Measurements from ENCODE around the gene DRAP1.

DRAP1 gene

DNA sequence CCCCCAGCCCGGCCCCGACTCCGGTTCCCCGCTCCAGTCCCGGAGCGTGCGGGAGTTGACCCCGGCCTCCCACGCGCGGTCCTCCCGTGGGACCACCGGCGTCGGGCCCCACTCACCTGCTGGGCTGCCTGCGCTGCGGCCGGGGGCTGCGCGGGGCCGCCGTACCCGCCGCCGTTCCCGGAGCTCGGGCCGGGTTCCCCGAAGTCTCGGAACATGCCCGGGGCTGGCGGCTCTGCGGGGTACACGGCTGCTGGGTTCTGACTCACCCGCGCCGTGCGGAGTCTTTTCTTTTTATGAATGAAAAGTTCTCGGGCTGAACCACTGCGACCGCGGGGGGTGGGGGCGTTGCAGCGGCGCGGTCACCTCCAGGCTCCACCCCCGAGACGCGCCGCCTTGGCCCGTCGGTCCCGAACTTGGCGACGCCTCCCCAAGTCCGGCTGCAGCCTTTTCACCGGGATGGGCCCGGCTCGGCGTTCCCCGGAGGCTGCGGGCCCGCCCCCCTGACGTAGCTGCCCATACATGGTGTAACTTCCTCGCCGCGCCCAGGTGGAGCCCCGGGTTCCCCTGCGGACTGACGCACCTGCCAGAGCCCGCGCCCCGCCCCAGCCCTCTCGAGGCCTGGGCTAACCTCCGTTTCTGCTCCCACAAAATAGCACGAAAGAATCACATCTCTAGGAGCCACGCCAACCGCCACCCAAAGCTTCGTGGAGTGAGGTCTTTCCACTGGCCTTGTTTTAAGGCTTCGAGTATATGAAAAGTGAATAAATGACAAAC, 18.9 kb upstream of the DRAP1 start, which contains the start of gene FOSL1:
FOSL1 (minus strand) TSS at position 264 of the 774 bp plus-strand sequence; CDS start at position 215, 49 bp downstream.
- DNase-seq (ENCODE audit: low read depth in 1 of 2, low spot score in 1 of 2), result peak; percentile 71 to 93
- Histone ChIP-seq H3K27ac (replicated peaks) (peak within 1 kb of the TSS; percentile 49), H3K27me3 (ENCODE audit: insufficient read depth, poor library complexity, severe bottlenecking) (no peaks in the 10 kb centered on the region), H3K4me3 (replicated peaks; ENCODE audit: insufficient read depth, low read length) (peak within 1 kb of the TSS; percentile 50)
- TF ChIP-seq, protein P1, sequence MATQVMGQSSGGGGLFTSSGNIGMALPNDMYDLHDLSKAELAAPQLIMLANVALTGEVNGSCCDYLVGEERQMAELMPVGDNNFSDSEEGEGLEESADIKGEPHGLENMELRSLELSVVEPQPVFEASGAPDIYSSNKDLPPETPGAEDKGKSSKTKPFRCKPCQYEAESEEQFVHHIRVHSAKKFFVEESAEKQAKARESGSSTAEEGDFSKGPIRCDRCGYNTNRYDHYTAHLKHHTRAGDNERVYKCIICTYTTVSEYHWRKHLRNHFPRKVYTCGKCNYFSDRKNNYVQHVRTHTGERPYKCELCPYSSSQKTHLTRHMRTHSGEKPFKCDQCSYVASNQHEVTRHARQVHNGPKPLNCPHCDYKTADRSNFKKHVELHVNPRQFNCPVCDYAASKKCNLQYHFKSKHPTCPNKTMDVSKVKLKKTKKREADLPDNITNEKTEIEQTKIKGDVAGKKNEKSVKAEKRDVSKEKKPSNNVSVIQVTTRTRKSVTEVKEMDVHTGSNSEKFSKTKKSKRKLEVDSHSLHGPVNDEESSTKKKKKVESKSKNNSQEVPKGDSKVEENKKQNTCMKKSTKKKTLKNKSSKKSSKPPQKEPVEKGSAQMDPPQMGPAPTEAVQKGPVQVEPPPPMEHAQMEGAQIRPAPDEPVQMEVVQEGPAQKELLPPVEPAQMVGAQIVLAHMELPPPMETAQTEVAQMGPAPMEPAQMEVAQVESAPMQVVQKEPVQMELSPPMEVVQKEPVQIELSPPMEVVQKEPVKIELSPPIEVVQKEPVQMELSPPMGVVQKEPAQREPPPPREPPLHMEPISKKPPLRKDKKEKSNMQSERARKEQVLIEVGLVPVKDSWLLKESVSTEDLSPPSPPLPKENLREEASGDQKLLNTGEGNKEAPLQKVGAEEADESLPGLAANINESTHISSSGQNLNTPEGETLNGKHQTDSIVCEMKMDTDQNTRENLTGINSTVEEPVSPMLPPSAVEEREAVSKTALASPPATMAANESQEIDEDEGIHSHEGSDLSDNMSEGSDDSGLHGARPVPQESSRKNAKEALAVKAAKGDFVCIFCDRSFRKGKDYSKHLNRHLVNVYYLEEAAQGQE (IDR thresholded peaks at IDR 0.05; ENCODE audit: insufficient replicate concordance, low read depth), result no peak
- 0 out of 2 replicates have a peak, but pooled peaks have one; percentile 33 for TF ChIP-seq POLR2AphosphoS5 (IDR thresholded peaks at IDR 0.05; ENCODE audit: low read depth)

DNA sequence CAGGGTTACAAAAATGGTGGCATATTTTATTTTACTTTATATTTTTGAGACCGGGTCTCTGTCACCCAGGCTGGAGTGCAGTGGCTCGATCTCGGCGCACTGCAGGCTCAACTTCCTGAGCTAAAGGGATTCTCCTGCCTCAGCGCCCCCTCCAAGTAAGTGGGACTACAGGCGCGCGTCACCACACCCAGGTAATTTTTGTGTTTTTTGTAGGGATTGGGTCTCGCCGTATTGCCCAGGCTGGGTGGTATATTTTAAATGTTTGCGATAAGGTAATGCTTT, 18.4 kb upstream of the DRAP1 start:
- Histone ChIP-seq H3K27ac (replicated peaks) (no peak overlapping the region), H3K27me3 (ENCODE audit: insufficient read depth, poor library complexity, severe bottlenecking) (no peaks in the 10 kb centered on the region), H3K4me3 (replicated peaks; ENCODE audit: insufficient read depth, low read length) (no peak overlapping the region)
- no peak for DNase-seq (ENCODE audit: low read depth in 1 of 2, low spot score in 1 of 2)
- TF ChIP-seq, protein P1 (IDR thresholded peaks at IDR 0.05; ENCODE audit: insufficient replicate concordance, low read depth), result no peak
- no peak for TF ChIP-seq GABPA (IDR thresholded peaks at IDR 0.05; ENCODE audit: low read depth)
- TF ChIP-seq SPI1 (IDR thresholded peaks at IDR 0.05; ENCODE audit: borderline replicate concordance, low read depth), result no peak
- TF ChIP-seq, protein P2, sequence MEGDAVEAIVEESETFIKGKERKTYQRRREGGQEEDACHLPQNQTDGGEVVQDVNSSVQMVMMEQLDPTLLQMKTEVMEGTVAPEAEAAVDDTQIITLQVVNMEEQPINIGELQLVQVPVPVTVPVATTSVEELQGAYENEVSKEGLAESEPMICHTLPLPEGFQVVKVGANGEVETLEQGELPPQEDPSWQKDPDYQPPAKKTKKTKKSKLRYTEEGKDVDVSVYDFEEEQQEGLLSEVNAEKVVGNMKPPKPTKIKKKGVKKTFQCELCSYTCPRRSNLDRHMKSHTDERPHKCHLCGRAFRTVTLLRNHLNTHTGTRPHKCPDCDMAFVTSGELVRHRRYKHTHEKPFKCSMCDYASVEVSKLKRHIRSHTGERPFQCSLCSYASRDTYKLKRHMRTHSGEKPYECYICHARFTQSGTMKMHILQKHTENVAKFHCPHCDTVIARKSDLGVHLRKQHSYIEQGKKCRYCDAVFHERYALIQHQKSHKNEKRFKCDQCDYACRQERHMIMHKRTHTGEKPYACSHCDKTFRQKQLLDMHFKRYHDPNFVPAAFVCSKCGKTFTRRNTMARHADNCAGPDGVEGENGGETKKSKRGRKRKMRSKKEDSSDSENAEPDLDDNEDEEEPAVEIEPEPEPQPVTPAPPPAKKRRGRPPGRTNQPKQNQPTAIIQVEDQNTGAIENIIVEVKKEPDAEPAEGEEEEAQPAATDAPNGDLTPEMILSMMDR (IDR thresholded peaks at IDR 0.05; ENCODE audit: insufficient read depth, low read length), result no peak
- TF ChIP-seq POLR2AphosphoS5 (IDR thresholded peaks at IDR 0.05; ENCODE audit: low read depth), result no peak

DNA sequence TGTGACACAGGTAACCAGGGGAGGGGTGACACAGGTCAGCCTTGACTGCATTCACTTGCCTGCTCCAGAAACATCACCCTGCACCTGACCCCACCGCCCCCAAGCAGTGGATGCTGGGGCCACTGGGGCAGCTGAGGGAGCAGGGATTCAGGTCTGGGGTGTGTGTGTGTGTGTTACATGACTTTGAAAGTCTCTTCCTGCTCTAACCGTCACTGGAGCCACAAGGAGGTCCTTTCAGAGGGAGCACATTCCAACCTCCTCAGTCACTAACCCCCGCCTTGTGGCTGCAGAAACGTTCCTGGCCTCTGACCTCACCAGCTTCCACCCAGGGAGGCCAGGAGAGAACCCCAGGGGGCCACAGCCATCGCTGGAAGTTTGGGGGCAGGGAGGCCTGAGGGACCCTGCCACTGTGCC, 16.2 kb upstream of the DRAP1 start:
- TF ChIP-seq GABPA (IDR thresholded peaks at IDR 0.05; ENCODE audit: low read depth) (no peak), POLR2AphosphoS5 (IDR thresholded peaks at IDR 0.05; ENCODE audit: low read depth) (no peak), SPI1 (IDR thresholded peaks at IDR 0.05; ENCODE audit: borderline replicate concordance, low read depth) (no peak)
- TF ChIP-seq, protein P1 (IDR thresholded peaks at IDR 0.05; ENCODE audit: insufficient replicate concordance, low read depth), result no peak
- TF ChIP-seq, protein P2 (IDR thresholded peaks at IDR 0.05; ENCODE audit: insufficient read depth, low read length), result no peak
- Histone ChIP-seq H3K4me3 (replicated peaks; ENCODE audit: insufficient read depth, low read length) (no peak overlapping the region), H3K27ac (replicated peaks) (no peak overlapping the region), H3K27me3 (ENCODE audit: insufficient read depth, poor library complexity, severe bottlenecking) (no peaks in the 10 kb centered on the region)
- DNase-seq (ENCODE audit: low read depth in 1 of 2, low spot score in 1 of 2), result no peak
